Neural cell (in vitro differentiated cells): ENCODE results near the gene CCDC152.

Source experiments
- EP300 ChIP-seq: fragments of 450-650 bp; conservative IDR thresholded peaks from 2 replicates; pipeline ENCODE4 v1.6.1; 2014; ENCODE audit warnings: antibody characterized with exemption, mild to moderate bottlenecking, moderate library complexity; ENCODE audit not compliant: poor library complexity, severe bottlenecking
- EZH2 ChIP-seq: fragments of 200-600, 300-800 bp; shearing (Covaris generic), sonication (generic); IDR thresholded peaks from 2 replicates; pipeline ENCODE4 v1.6.1; 2014; ENCODE audit warnings: antibody characterized with exemption, low read length, borderline replicate concordance, mild to moderate bottlenecking; ENCODE audit not compliant: insufficient read depth, poor library complexity, severe bottlenecking
- MXI1 ChIP-seq: fragments of 450-650 bp; conservative IDR thresholded peaks from 2 replicates; pipeline ENCODE4 v1.6.1; 2014; ENCODE audit warnings: antibody characterized with exemption, mild to moderate bottlenecking; ENCODE audit not compliant: poor library complexity, severe bottlenecking
- RAD21 ChIP-seq: fragments of 450-650 bp; conservative IDR thresholded peaks from 2 replicates; pipeline ENCODE4 v1.6.1; 2014; ENCODE audit warnings: antibody characterized with exemption, mild to moderate bottlenecking, moderate library complexity
- SMC3 ChIP-seq: fragments of 450-650 bp; conservative IDR thresholded peaks from 2 replicates; pipeline ENCODE4 v1.6.1; 2014; ENCODE audit warnings: antibody characterized with exemption, mild to moderate bottlenecking, moderate library complexity; ENCODE audit not compliant: poor library complexity
- TAF1 ChIP-seq: IDR thresholded peaks from 2 replicates; pipeline ENCODE4 v1.6.1; 2012; ENCODE audit warnings: low read depth
- TF ChIP-seq, protein P1 (sequence below): fragments of 450-650 bp; IDR thresholded peaks from 2 replicates; pipeline ENCODE4 v1.5.1; 2014; ENCODE audit warnings: antibody characterized with exemption, mild to moderate bottlenecking, moderate library complexity; ENCODE audit not compliant: poor library complexity, severe bottlenecking
- TF ChIP-seq, protein P2 (sequence below): IDR thresholded peaks from 2 replicates; pipeline ENCODE4 v1.6.1; 2012; ENCODE audit warnings: borderline replicate concordance

DNA sequence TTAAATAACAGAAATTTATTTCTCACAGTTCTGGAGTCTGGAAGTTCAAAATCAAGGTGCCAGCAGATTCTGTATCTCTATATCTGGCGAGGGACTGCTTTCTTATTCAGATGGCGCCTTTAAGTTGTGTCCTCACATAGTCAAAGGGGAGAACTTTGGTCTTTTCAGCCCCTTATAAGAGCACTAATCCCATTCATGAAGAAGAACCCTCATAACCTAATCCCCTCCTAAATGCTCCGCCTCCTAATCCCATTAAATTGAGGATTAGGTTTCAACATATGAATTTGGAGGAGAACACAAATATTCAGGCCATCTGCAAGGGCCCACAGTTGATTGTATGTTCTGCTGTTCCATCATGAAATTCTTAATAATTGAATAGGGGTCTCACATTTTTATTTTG, 10.8 kb upstream of the CCDC152 start:
- TF ChIP-seq, protein P1, sequence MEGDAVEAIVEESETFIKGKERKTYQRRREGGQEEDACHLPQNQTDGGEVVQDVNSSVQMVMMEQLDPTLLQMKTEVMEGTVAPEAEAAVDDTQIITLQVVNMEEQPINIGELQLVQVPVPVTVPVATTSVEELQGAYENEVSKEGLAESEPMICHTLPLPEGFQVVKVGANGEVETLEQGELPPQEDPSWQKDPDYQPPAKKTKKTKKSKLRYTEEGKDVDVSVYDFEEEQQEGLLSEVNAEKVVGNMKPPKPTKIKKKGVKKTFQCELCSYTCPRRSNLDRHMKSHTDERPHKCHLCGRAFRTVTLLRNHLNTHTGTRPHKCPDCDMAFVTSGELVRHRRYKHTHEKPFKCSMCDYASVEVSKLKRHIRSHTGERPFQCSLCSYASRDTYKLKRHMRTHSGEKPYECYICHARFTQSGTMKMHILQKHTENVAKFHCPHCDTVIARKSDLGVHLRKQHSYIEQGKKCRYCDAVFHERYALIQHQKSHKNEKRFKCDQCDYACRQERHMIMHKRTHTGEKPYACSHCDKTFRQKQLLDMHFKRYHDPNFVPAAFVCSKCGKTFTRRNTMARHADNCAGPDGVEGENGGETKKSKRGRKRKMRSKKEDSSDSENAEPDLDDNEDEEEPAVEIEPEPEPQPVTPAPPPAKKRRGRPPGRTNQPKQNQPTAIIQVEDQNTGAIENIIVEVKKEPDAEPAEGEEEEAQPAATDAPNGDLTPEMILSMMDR = no peak
- TF ChIP-seq MXI1 = no peak
- no peak for TF ChIP-seq TAF1
- TF ChIP-seq RAD21 = no peak
- no peak for TF ChIP-seq SMC3
- no peak for TF ChIP-seq EZH2
- TF ChIP-seq, protein P2, sequence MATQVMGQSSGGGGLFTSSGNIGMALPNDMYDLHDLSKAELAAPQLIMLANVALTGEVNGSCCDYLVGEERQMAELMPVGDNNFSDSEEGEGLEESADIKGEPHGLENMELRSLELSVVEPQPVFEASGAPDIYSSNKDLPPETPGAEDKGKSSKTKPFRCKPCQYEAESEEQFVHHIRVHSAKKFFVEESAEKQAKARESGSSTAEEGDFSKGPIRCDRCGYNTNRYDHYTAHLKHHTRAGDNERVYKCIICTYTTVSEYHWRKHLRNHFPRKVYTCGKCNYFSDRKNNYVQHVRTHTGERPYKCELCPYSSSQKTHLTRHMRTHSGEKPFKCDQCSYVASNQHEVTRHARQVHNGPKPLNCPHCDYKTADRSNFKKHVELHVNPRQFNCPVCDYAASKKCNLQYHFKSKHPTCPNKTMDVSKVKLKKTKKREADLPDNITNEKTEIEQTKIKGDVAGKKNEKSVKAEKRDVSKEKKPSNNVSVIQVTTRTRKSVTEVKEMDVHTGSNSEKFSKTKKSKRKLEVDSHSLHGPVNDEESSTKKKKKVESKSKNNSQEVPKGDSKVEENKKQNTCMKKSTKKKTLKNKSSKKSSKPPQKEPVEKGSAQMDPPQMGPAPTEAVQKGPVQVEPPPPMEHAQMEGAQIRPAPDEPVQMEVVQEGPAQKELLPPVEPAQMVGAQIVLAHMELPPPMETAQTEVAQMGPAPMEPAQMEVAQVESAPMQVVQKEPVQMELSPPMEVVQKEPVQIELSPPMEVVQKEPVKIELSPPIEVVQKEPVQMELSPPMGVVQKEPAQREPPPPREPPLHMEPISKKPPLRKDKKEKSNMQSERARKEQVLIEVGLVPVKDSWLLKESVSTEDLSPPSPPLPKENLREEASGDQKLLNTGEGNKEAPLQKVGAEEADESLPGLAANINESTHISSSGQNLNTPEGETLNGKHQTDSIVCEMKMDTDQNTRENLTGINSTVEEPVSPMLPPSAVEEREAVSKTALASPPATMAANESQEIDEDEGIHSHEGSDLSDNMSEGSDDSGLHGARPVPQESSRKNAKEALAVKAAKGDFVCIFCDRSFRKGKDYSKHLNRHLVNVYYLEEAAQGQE = no peak
- TF ChIP-seq EP300 = no peak
